CD14-positive monocyte (primary cell): ENCODE results near the gene CHEK1. TPM values are rescaled to one million over a fixed set of nuclear protein-coding genes. Genes with fewer than 3 reads are reported as not detected.

Source experiments
- DNase-seq, 3 donors: peaks; one replicate each; pipeline ENCODE4 v3.0.0-alpha.2; 2011 to 2022
- H2AFZ ChIP-seq: 2 replicates; pipeline ENCODE4 v1.6.0; 2012; ENCODE audit warnings: mild to moderate bottlenecking, low read depth, low read length, inconsistent platforms; ENCODE audit not compliant: insufficient read depth, poor library complexity, severe bottlenecking
- H3K27ac ChIP-seq, 2 donors: 1 replicate in 1 of 2; 2 replicates in 1 of 2; pipeline ENCODE4 v1.5.1; 2012 to 2013; ENCODE audit warnings: low read length in 2 of 2, control low read depth in 1 of 2, inconsistent platforms in 1 of 2, low read depth in 1 of 2, mild to moderate bottlenecking in 1 of 2
- H3K27me3 ChIP-seq, 2 donors: one replicate each; pipeline versions ENCODE4 v1.6.0 to v1.6.1; 2011 to 2013; ENCODE audit warnings: low read length in 2 of 2; ENCODE audit not compliant: control insufficient read depth in 2 of 2, insufficient read depth in 2 of 2
- H3K36me3 ChIP-seq, 2 donors: replicated peaks in 1 of 2; 1 replicate in 1 of 2; 2 replicates in 1 of 2; pipeline versions ENCODE4 v1.5.1 to v1.6.1; 2012 to 2013; ENCODE audit warnings: low read length in 2 of 2, control low read depth in 1 of 2, inconsistent platforms in 1 of 2, mild to moderate bottlenecking in 1 of 2; ENCODE audit not compliant: insufficient read depth in 2 of 2, control insufficient read depth in 1 of 2
- H3K4me1 ChIP-seq, 2 donors: 1 replicate in 1 of 2; 2 replicates in 1 of 2; pipeline versions ENCODE4 v1.5.1 to v1.6.1; 2012 to 2013; ENCODE audit warnings: low read length in 2 of 2, control low read depth in 1 of 2, inconsistent platforms in 1 of 2, mild to moderate bottlenecking in 1 of 2, moderate library complexity in 1 of 2; ENCODE audit not compliant: insufficient read depth in 2 of 2, control insufficient read depth in 1 of 2
- H3K4me2 ChIP-seq: replicated peaks from 2 replicates; pipeline ENCODE3; 2012; ENCODE audit warnings: low read length, moderate library complexity, mild to moderate bottlenecking; ENCODE audit not compliant: poor library complexity, severe bottlenecking; ENCODE audit errors: extremely low read depth
- H3K4me3 ChIP-seq, 3 experiments: fragments of 200-600 bp in 1 of 3; sonication (generic) in 1 of 3; replicated peaks in 1 of 3; 1 replicate in 2 of 3; 2 replicates in 1 of 3; pipeline ENCODE4 v1.5.1; 2011 to 2013; ENCODE audit warnings: low read length in 3 of 3, mild to moderate bottlenecking in 3 of 3, control low read depth in 2 of 3, low read depth in 2 of 3, inconsistent platforms in 1 of 3, moderate library complexity in 1 of 3
- H3K79me2 ChIP-seq: 2 replicates; pipeline ENCODE4 v1.6.0; 2012; ENCODE audit warnings: mild to moderate bottlenecking, control low read depth, inconsistent platforms, low read length, moderate library complexity; ENCODE audit not compliant: insufficient read depth
- H3K9ac ChIP-seq: 2 replicates; pipeline ENCODE4 v1.6.0; 2017; ENCODE audit warnings: low read length, mild to moderate bottlenecking; ENCODE audit not compliant: insufficient read depth, poor library complexity, severe bottlenecking
- H3K9me3 ChIP-seq, 2 donors: replicated peaks in 1 of 2; 1 replicate in 1 of 2; 2 replicates in 1 of 2; pipeline versions ENCODE4 v1.5.1 to v1.6.1; 2012 to 2013; ENCODE audit warnings: low read length in 2 of 2, control low read depth in 1 of 2; ENCODE audit not compliant: control insufficient read depth in 1 of 2, insufficient read depth in 1 of 2
- H4K20me1 ChIP-seq: 2 replicates; pipeline ENCODE4 v1.6.0; 2012; ENCODE audit warnings: mild to moderate bottlenecking, low read length, control low read depth, moderate library complexity; ENCODE audit not compliant: insufficient read depth
- H3K27ac Mint-ChIP-seq, 7 donors: one replicate each; pipeline ENCODE4 v1.8.0; 2020; ENCODE audit warnings: mild to moderate bottlenecking in 7 of 7, mixed read lengths in 7 of 7, moderate library complexity in 6 of 7, inconsistent platforms in 2 of 7
- H3K27me3 Mint-ChIP-seq, 3 donors: one replicate each; pipeline ENCODE4 v1.8.0; 2021 to 2022; ENCODE audit warnings: low read depth in 3 of 3, mild to moderate bottlenecking in 3 of 3, mixed read lengths in 3 of 3, moderate library complexity in 3 of 3, inconsistent platforms in 1 of 3
- H3K36me3 Mint-ChIP-seq, 2 donors: one replicate each; pipeline ENCODE4 v1.8.0; 2020; ENCODE audit warnings: mixed read lengths in 2 of 2, inconsistent platforms in 1 of 2, mild to moderate bottlenecking in 1 of 2
- H3K4me1 Mint-ChIP-seq: one replicate; pipeline ENCODE4 v1.8.0; 2020; ENCODE audit warnings: mild to moderate bottlenecking, mixed read lengths
- H3K4me3 Mint-ChIP-seq, 2 donors: one replicate each; pipeline ENCODE4 v1.8.0; 2020; ENCODE audit warnings: mild to moderate bottlenecking in 2 of 2, mixed read lengths in 2 of 2, moderate library complexity in 1 of 2
- H3K9me3 Mint-ChIP-seq, 7 donors: one replicate each; pipeline ENCODE4 v1.8.0; 2020 to 2022; ENCODE audit warnings: mixed read lengths in 7 of 7, mild to moderate bottlenecking in 6 of 7, moderate library complexity in 6 of 7, inconsistent platforms in 2 of 7
- WGBS: methylation state at CpG from one replicate; pipeline ENCODE4 v1.1.5; 2013; ENCODE audit warnings: missing lambda C conversion rate; ENCODE audit not compliant: insufficient coverage; 5-methylcytosine and 5-hydroxymethylcytosine counted together
- intact Hi-C, 2 donors: fragments of 100-400 bp; cut with micrococcal nuclease; formaldehyde crosslinking; loops; one replicate each; pipeline versions ENCODE4 v1.15.0 to v1.15.1; 2023
- polyA plus RNA-seq, 3 donors: library from polyadenylated mRNA; depleted of rRNA in 1 of 3; unstranded in 2 of 3; stranded (reverse) in 1 of 3; fragments of 300-500 nt in 2 of 3; fragments of >200 nt in 1 of 3; fragmentation: Illumina TruSeq in 2 of 3; gene quantifications; 1 replicate in 2 of 3; 2 replicates in 1 of 3; pipeline ENCODE4 v1.2.3, GENCODE V29; 2012 to 2021
- TF ChIP-seq, protein P1 (sequence below): fragments of 200-600 bp; IDR thresholded peaks from one replicate; pipeline ENCODE4 v1.8.0; 2022; ENCODE audit warnings: antibody characterized with exemption, mild to moderate bottlenecking

The CHEK1 gene
- polyA plus RNA-seq, 3 donors, result 0.18 to 0.55 (median 0.43) TPM

DNA sequence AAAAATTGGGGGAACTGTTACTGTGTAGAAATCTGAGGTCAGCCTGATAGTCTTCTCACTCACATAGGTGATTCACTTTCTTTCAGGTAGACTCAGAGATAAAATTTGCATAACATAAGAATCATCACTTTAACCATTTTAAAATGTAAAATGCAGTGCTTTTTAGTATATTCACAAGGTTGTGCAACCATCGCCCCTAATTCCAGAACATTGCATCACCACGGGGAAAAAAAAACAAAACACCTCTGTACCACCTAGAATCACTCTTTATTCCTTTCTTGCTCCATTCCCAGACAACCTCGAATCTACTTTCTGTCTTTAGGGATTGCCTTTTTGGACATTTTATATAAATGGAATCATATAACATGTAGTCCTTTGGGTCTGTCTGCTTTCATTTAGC is 20.9 kb downstream of the CHEK1 start:
- Histone ChIP-seq H3K4me3 (no peak overlapping the region), H3K4me1 (no peaks in the 10 kb centered on the region), H3K9ac (no peak overlapping the region), H3K27ac (no peak overlapping the region), H3K79me2 (no peaks in the 10 kb centered on the region), H3K27me3 (no peaks in the 10 kb centered on the region), H3K36me3 (peaks cover 4 to 48% of the 10 kb centered on the region in 2 donors), H2AFZ (no peak overlapping the region), H3K9me3 (no peaks in the 10 kb centered on the region), H4K20me1 (no peaks in the 10 kb centered on the region), H3K4me2 (no peak overlapping the region)
- Mint-ChIP-seq H3K4me3 (no peak overlapping the region), H3K27ac (no peak overlapping the region), H3K4me1 (no peaks in the 10 kb centered on the region), H3K9me3 (peaks cover 0 to 3% (median 0%) of the 10 kb centered on the region in 7 donors), H3K27me3 (peaks cover 0 to 2% (median 0%) of the 10 kb centered on the region in 3 donors), H3K36me3 (peaks cover 50 to 77% of the 10 kb centered on the region in 2 donors)
- TF ChIP-seq, protein P1, sequence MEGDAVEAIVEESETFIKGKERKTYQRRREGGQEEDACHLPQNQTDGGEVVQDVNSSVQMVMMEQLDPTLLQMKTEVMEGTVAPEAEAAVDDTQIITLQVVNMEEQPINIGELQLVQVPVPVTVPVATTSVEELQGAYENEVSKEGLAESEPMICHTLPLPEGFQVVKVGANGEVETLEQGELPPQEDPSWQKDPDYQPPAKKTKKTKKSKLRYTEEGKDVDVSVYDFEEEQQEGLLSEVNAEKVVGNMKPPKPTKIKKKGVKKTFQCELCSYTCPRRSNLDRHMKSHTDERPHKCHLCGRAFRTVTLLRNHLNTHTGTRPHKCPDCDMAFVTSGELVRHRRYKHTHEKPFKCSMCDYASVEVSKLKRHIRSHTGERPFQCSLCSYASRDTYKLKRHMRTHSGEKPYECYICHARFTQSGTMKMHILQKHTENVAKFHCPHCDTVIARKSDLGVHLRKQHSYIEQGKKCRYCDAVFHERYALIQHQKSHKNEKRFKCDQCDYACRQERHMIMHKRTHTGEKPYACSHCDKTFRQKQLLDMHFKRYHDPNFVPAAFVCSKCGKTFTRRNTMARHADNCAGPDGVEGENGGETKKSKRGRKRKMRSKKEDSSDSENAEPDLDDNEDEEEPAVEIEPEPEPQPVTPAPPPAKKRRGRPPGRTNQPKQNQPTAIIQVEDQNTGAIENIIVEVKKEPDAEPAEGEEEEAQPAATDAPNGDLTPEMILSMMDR, result no peak
- no peak for DNase-seq
- WGBS, result 80% methylated on average over 1 of the region's 3 CpGs
- intact Hi-C loops, result no loop called here

DNA sequence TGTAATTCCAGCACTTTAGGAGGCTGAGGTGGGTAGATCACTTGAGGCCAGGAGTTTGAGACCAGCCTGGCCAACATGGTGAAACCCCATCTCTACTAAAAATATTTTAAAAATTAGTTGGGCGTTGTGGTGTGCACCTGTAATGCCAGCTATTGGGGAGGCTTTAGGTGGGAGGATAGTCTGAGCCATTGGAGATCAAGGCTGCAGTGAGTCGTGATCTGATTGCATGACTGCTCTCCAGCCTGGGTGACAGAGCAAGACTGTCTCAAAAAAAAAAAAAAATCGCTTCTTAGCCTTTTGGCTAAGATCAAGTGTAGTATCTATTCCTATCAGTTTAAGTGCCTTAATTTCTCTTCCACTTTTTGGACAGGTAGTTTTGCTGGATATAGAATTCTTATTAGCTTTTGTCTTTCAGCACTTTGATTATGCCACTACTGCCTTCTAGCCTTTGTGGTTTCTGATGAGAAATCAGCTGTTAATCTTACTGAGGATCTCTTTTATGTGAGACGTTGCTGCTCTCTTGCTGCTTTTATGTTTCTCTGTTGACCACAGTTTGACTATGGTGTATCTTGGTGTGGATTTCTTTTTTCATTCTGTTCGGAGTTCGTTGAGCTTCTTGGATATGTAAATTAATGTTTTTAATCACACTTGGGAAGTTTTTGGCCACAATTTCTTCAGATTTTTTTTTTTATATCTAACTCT is 24.7 kb downstream of the CHEK1 start:
- Histone ChIP-seq H3K4me1 (no peaks in the 10 kb centered on the region), H3K9me3 (no peaks in the 10 kb centered on the region), H2AFZ (no peak overlapping the region), H3K27ac (no peak overlapping the region), H3K36me3 (peaks cover 4 to 56% of the 10 kb centered on the region in 2 donors), H4K20me1 (no peaks in the 10 kb centered on the region), H3K27me3 (no peaks in the 10 kb centered on the region), H3K9ac (no peak overlapping the region), H3K79me2 (no peaks in the 10 kb centered on the region), H3K4me3 (no peak overlapping the region), H3K4me2 (no peak overlapping the region)
- Mint-ChIP-seq H3K4me3 (no peak overlapping the region), H3K4me1 (no peaks in the 10 kb centered on the region), H3K27me3 (peaks cover 0 to 2% (median 0%) of the 10 kb centered on the region in 3 donors), H3K9me3 (peaks cover 0 to 3% (median 0%) of the 10 kb centered on the region in 7 donors), H3K27ac (no peak overlapping the region), H3K36me3 (peaks cover 41 to 69% of the 10 kb centered on the region in 2 donors)
- WGBS, result 100% methylated on average over 1 of the region's 6 CpGs
- DNase-seq, result no peak
- TF ChIP-seq, protein P1, result no peak
- intact Hi-C loops, result no loop called here
